LNCaP clone FGC (cell line): ENCODE measurements around the gene GNA14.
A peak's percentile ranks its signal among the peaks of the same experiment; 100 is the strongest.

Experiments
- DNase-seq: peaks from one replicate; pipeline ENCODE4 v3.0.0-alpha.2; 2011; ENCODE audit warnings: low read depth
- H3K4me3 ChIP-seq: 2 replicates; pipeline ENCODE4 v1.5.1; 2011; ENCODE audit warnings: mild to moderate bottlenecking, low read depth, low read length, control low read depth
- CTCF ChIP-seq: IDR thresholded peaks from 2 replicates; pipeline ENCODE4 v1.5.1; 2012; ENCODE audit warnings: mild to moderate bottlenecking; ENCODE audit not compliant: control insufficient read depth, insufficient read depth; ENCODE audit errors: extremely low read depth

GNA14 gene

GRCh38 chr9:77392328-77392727 lies 255.8 kb downstream of the GNA14 start:
- H3K4me3 ChIP-seq, result no peak overlapping the region
- no peak for TF ChIP-seq CTCF
- peak; percentile 87 for DNase-seq

- H3K4me3 ChIP-seq, result no peak overlapping the region
- TF ChIP-seq CTCF, result no peak
- no peak for DNase-seq
Measured at GRCh38 chr9:77391834-77392233, 256.3 kb downstream of the GNA14 start.

- no peak for DNase-seq
- no peak overlapping the region for H3K4me3 ChIP-seq
- TF ChIP-seq CTCF, result no peak
Measured at GRCh38 chr9:77386187-77386586, 261.9 kb downstream of the GNA14 start.

- no peak for TF ChIP-seq CTCF
- H3K4me3 ChIP-seq, result no peak overlapping the region
- DNase-seq, result no peak
Measured at GRCh38 chr9:77384406-77384805, 263.7 kb downstream of the GNA14 start.

GRCh38 chr9:77375956-77376532 lies 272.1 kb downstream of the GNA14 start:
- no peak for DNase-seq

GRCh38 chr9:77374266-77374665 lies 273.9 kb downstream of the GNA14 start:
- TF ChIP-seq CTCF, result no peak
- DNase-seq, result no peak
- no peak overlapping the region for H3K4me3 ChIP-seq

More at GRCh38 chr9:77375956-77376532, 272.1 kb downstream of the GNA14 start:
- no peak overlapping the region for H3K4me3 ChIP-seq
- TF ChIP-seq CTCF, result no peak
